HG02973 (cell line): ENCODE data around the gene LRRC56.

Source experiments
- ATAC-seq: cut with Tn5 transposase; IDR thresholded peaks from one replicate; pipeline ENCODE4 v1.9.1; 2021; ENCODE audit warnings: moderate library complexity; ENCODE audit not compliant: unreplicated experiment

The LRRC56 gene

DNA sequence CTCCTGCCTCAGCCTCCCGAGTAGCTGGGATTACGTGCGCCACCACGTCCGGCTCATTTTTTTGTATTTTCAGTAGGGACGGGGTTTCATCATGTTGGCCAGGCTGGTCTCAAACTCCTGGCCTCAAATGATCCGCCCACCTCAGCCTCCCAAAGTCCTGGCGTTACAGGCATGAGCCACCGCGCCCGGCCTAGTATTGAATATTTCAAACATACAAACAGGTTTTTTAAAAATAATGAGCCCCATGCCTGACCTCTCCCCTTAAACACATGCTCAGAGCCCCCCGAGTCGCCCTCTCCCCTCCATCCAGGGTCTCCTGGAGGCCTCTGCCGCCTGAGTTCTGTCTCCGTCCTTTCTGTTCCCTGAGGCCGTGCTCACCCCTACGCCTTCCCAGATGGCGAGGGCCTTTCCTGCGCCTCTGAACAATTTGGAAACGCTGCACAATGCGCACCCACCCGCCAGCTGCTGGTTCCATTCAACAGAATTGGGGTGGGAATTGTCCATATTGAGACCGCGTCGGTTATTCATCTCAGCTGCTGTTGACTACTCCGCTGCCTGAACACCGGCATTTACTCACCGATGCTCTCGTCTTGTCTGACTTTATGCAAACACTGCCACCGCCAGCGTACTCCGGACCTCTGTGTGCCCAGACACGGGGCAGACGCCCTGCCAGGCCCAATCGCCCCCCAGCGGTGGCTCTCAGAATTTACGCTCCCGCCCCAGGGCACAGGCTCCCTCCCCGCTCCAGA is 16.7 kb upstream of the LRRC56 start:
- ATAC-seq, result no peak

DNA sequence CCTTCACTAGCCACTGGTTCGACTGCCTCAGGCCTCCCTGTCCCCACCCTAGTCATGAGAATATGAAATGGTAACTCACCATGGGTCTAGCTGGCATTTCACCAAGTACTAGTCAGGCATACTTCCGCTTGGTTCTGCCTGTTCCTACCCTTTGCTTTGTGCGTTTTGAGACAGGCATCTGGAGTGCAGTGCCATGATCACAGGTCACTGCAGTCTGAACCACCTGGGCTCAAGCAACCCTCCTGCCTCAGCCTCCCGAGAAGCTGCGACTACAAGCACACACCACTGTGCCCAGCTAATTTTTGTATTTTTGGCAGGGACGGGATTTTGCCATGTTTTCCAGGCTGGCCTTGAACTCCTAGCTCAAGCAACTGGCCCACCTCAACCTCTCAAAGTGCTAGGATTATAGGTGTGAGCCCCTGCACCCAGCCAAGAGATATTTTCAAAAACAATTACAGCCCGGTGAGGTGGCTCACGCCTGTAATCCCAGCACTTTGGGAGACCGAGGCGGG is 16.1 kb upstream of the LRRC56 start:
- ATAC-seq, result no peak

DNA sequence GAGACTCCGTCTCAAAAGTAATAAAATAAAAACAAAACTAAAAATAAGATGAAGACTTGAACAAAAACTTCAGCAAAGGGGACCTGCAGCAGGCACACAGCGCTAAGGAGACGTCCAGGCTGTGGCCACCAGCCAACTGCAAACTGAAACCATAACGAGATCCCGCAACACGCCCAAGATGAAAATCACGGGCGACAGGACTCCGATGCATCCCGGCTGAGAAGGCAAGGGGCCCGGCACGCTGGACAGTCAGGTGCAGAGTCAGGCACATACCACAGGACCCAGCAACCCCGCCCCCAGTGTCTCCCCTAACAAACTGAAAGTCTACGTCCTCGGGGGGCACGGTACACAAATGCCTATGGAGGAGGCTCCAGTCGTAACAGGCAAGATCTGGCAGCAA is 11.1 kb upstream of the LRRC56 start:
- ATAC-seq, result no peak

DNA sequence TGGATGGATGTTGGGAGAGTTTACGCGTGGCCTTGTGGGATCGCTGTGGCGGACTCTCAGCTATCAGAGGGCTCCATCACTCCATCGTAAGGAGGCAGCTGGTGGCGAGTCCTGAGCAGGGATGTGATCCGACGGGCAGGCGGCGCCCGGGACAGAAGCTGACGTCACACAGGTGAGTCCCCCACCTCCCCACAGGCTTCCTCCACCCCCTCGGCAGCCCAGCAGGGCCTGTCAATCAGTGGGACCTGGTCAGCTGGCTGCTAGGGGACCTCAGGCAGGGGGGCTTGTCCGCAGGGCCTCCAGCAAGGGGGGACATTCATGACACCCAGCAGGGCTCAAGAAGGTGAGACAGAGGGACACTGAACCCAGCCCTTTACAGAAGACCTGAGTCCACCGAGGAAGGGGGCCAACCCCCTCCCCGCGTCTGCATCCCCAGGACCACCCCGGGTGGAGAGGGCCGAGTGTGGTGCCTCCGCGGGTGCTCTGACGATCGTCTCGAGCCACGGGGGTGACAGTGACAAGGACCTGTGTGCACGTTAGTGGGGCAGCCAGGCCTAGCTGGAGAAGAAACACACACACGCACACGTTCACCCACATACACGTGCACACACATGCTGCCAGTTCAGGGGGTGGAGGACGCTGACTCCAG is 9.0 kb upstream of the LRRC56 start:
- no peak for ATAC-seq

DNA sequence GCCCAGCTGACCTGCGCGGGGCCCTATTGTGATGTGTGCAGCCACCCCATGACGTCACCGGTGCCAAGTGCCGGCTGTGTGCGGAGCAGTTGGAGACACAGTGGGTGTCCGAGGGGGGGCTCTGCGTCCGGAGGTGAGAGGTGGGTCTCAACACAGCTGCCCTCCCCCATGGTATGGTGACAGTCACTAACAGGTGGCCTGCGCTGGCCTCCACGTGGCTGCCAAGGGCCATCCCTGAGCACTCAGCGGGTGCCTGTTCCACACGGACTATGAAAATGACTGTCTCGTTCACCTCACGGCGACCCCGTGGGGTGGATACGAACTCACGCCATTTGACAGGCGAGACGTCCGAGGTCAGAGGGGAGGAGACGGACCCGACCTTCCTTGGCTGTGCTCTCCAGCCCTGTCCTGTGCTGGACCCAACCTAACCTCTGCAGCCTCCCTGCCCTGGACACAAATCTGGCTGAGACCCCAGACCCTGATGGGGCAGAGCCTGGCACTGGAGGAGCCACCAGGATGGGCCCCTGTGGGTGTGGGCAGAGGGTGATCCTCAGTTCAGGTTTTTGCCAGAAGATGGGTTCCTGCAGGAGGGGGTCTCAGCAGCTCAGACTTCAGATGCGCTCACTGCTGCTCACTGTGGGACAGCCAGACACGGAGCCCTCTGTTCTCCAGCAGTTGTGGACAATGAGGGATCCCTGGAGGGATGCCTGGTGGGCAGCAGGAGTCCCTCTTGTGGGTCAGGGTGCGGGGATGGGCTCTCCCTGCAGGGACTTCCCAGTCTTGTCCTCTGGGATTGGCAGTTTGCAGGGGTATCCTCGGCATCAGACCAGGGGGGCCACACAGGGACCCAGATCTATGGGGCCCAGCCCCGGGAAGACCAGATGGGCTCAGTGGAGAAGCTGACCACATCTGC is 8.3 kb upstream of the LRRC56 start:
- ATAC-seq, result no peak

DNA sequence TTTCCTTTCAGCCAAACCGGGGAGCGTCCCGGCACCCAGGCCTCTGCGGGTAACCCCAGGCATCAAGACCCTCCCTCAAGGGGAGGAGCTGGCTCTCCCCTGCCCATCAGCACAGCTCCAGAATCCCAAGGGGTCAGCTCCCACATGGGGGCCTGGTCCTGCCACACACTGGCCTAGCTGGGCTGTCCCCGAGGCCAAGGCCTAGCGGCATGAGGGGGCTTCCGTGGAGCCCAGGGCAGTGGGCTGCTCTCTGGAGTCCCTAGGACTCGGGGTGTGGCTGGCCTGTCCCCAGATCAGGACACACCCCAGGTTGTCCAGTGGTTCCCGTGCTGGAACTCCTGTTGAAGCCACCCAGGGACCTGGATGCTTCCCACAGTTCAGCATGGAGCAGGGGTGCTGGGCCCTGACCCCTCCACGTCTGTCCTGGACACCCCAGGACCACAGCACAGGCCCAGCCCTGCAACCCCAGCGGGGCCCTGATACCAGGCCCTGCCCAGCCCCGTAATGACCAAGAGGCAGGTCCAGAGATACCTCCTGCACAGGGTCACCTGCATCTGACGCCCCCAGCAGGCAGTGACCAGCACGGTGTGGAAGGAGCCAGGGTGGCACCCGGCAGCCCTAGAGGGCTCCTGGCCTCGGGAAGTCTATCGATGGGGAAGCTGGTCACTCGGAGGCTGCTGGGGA is 7.5 kb upstream of the LRRC56 start:
- ATAC-seq, result no peak

DNA sequence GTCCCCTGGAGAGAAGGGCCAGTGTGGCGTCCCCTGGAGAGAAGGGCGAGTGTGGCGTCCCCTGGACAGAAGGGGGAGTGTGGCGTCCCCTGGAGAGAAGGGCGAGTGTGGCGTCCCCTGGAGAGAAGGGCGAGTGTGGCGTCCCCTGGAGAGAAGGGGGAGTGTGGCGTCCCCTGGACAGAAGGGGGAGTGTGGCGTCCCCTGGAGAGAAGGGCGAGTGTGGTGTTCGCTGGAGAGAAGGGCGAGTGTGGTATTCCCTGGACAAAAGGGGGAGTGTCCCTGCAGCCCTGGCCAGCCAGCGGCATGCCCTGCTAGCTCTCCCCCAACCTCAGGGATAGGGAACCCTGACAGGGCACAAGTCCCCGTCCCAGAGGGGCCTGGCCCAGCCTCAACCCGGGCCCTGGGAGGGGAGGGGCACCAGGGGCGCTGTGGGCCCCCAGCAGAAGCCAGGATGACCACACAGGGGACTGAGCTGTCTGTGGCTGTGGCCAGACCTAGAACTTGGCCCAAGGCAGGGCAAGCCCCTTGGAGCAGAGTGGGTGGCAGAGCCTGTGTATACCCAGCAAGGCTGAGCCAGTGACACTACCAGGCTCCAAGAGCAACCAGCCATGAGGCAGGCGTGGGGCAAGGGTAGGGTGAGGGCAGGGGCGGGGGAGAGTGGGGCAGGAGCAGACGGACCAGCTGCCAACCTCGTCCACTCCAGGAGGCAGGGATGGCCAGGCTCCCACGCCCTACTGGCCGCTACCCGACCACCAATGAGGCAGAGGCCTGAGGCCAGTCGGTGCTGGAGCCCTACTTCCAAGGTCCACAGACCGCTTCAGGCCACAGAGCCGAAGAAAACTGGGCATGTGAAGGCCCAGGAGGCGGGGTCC is 6.1 kb upstream of the LRRC56 start:
- ATAC-seq, result no peak

DNA sequence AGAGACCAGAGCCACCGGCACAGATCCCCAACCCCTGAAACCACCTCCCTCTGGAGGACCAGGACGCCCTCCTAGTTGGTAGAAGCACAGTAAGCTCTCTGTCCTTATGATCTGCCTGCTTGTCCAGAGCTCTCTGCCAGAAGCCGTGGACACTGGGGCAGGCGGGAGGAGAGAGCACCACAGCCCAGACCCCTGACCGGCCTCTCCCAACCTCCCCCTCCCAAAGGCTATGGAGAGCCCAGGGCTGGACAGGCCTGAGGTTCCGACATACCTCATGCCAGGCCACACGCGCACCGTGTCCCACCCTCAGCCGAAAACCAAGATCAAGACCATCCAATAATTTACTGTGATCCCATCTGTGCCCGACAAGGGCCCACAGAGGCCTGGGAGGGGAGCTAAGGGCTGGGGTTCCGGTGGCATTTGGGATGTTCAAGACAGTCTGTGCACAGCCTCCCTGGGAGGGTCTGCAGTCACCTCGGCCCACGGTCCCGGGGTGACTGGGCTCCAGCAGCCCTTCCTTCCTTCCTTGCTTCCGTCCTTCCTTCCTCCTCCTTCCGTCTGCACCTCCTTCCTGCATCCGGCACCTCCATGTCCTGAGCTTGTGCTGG is 5.3 kb upstream of the LRRC56 start:
- ATAC-seq, result no peak

DNA sequence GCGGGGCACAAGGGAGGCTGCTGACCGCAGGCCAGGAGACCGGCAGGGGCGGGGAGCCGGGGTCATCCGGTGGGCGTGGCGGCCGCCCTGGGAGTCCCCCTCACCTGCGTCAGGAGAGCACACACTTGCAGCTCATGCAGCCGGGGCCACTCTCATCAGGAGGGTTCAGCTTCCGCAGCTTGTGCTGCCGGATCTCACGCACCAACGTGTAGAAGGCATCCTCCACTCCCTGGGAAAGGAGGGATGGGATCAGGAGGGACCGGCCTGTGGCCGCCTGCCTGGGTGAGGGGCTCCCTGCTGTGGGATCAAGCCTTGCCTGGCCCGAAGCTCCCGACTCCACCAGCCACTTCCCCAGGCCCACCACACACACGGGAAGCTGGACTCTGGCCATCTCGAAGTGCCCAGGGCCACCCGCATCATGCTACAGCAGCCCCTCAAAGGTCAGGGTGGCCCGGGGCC is 4.8 kb upstream of the LRRC56 start:
- ATAC-seq, result no peak

DNA sequence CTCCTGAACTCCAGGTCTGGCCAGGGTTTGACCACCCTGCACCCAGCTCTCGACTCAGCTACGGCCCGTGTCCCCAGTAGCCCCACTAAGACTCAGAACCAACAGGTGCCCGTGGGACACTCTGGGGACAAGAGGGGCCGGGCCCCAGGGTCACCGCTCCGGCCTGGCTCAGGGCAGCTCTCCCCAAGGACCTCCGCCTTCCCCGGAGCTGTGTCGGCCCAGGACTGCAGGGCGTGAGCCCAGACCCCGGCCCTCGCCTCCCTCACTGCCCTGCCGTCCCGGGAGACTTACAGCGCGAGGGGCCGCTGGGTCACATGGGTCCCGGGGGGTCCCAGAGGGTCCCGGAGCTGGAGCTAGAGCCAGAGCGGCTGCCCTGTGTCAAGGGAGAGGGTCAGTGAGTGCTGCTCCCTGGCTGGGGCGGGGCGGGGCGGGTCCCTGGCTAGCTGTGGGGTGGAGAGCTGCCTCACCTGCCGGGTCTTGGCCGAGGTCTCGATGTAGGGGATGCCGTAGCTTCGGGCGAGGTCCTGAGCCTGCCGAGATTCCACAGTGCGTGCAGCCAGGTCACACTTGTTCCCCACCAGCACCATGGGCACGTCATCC is 4.2 kb upstream of the LRRC56 start:
- no peak for ATAC-seq

DNA sequence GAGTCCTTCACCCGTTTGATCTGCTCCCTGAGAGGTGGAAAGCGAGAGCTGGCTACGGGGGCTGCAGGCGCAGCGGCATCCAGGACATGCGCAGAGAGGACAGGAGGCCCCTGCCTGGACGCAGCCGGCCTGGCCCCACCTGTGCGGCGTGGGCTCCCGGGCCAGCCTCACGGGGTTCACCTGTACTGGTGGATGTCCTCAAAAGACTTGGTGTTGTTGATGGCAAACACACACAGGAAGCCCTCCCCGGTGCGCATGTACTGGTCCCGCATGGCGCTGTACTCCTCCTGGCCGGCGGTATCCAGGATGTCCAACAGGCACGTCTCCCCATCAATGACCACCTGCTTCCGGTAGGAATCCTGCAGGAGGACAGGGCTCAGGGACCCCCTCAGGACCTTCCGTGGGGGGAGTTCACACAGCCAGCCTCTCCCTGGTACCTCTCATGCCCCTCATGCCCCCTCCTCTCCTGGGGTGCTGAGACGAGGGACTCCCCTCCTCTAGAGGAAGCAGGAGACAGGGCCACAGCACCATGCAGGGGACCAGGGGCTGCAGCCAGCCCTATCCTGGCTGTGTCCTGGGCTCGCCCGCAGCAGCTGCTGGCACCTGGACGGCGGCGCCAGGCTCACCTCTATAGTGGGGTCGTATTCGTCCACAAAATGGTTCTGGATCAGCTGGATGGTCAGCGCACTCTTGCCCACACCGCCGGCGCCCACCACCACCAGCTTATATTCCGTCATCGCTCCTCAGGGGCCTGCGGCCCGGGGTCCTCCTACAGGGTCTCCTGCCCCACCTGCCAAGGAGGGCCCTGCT is 3.5 kb upstream of the LRRC56 start:
- ATAC-seq, result no peak

DNA sequence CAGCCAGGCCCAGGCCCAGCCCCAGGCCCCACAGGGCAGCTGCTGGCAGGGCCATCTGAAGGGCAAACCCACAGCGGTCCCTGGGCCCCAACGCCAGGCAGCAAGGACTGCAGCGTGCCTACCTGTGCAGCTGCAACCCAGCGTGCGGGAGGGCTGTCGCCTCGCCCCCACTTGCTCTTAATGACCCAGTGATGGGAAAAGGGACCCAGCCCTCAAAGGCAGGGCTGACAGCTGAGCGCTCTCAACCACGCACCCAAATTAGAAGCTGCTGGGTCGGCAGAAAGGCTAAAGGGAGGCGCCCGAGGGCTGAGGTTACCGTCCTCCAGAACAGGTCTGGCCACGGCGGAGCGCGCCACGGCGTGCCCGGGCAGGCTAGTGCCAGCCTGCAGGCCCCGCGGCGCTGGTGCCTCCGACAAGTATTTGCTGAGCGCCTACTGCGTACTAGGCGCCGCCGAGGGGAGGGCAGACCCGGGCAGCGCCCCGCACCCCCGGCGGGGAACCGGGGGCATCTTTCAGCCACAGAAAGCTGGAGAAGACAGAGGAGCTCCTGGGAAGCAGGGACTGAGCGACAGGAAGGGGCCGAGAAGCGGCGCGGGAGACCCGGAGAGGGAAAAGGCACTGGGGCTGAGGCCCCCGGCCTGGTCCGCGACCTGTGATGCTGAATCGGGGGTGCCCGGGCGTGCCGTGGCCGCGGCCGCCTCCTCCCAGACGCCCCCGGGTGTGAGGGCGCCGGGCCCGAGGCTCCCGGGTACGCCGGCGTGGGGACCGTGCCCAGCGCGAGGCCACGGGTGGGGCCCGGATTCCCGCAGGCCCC is 2.7 kb upstream of the LRRC56 start:
- no peak for ATAC-seq

DNA sequence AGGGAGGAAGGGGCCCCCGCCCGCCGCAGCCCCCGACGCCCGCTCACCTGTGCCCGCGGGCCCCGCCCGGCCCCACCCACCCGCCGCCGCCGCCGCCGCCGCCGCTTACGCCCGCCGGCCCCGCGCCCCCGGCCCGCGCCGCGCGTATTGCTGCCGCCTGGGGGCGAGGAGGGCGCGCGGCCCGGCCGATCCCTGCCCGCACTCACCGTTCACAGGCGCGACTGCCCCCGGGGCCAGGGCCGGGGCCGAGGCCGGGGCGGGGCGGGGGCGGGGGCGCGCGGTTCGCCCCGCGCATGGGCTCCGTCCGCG is 2.2 kb upstream of the LRRC56 start:
- ATAC-seq, result no peak

DNA sequence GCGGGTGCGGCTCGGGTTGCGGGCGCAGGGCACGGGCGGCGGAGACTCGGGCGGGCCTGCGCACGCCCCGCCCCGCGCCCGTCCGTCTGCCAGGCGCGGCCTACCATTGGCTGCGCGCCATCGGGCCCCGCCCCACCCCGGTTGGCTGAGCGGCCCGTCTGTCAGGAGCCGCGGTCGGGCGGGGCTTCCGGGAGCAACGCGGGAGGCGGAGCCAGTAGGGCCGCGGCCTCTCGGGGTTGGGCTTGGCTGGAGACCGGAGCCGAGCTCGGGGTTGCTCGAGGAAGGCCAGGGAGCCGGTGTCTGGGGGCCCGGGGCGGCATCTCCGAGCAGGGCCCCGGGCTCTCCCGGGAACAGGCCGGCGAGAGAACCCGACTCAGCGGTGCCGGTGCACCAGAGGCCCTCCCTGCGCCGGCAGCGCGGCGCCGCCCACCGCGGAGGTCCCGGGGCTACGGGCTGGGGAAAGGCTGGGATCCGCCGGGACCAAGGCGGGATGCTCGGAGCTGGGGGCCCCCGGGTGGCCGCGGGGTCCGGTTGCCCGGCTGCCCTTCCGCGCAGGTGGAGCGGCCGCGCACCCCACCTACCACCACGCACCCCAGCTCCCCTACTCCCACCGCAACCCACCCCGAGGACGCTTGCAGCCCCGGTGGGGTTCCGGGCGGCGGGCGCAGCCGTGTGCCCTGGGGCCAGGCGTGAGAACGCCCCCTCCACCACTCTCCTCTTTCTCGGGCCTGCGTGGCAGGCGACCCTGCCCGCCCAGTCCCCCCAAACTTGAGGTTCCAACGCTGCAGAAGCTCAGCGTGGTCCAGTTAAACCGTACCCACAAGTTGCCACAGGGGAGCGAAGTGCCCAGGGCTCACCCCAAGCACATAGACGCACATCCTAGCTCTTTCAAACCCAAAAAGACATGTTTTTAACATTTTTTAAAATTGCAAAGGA is 1.5 kb upstream of the LRRC56 start, which contains the start of gene HRAS:
TSS of gene HRAS (minus strand) at position 58 of the 936 bp plus-strand sequence.
- ATAC-seq, result peak; percentile 54

DNA sequence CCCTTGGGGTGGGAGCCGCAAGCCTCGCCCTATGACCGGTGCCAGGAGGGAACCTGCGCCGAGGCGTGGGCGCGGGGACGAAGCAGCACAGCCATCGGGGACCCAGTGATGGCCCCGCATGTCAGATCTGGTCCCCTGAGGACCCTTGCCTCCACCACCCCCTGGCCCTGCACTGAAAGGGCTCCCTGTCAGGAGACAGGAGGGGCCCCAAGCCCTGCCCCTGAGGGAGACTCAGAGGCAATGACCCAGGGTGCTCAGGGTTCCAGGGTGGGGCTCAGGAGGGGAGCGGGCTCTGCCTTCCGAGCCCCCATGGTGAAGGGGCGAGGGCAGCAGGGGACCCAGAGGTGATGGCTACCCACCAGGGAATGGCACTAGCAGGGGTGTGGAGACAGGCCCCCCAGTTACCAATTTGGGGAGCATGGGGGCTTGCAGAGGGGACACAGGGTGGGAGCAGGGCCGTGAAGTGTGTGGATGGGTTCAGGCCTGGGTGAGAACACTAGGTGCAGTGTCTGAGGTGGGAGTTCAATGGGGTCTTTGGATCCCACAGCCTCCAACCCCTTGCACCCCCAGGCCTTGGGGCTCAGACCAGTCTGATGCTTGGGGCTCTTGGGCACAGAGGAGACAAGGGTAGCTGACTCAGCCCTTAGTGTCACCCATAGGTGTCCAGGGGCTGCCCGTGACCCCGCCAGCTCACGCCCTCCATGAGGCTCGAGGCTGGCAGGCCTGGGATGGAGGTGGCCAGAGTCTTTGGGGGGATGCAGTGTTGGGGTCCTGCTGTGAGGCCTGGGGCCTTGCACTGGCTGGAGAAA is 499 bp downstream of the LRRC56 start:
- no peak for ATAC-seq
